Heart left ventricle (tissue), 16 donors: Measurements from ENCODE around the gene C12orf42. TPM values are rescaled to one million over a fixed set of nuclear protein-coding genes. Genes with fewer than 3 reads are reported as not detected.

Experiments
- ATAC-seq, 4 donors: fragments of 200-7000 bp; cut with Tn5 transposase; one replicate each; pipeline ENCODE4 v1.9.1; 2020 to 2022; ENCODE audit warnings: moderate library complexity in 4 of 4, mild to moderate bottlenecking in 3 of 4, moderate number of reproducible peaks in 1 of 4
- DNase-seq, 5 donors: peaks; one replicate each; pipeline ENCODE4 v3.0.0-alpha.2; 2020
- H3K27ac ChIP-seq, 12 donors: fragments of 200-600 bp; sonication (generic) in 4 of 12; one replicate each; pipeline versions ENCODE4 v1.5.0 to v1.8.0; 2016 to 2022; ENCODE audit warnings: mild to moderate bottlenecking in 2 of 12
- H3K27me3 ChIP-seq, 9 donors: fragments of 200-600 bp; sonication (generic) in 2 of 9; one replicate each; pipeline versions ENCODE4 v1.5.1 to v1.8.0; 2016 to 2022; ENCODE audit warnings: mild to moderate bottlenecking in 3 of 9
- H3K36me3 ChIP-seq, 9 donors: fragments of 200-600 bp; sonication (generic) in 2 of 9; one replicate each; pipeline versions ENCODE4 v1.5.0 to v1.8.0; 2018 to 2022; ENCODE audit warnings: mild to moderate bottlenecking in 2 of 9
- H3K4me1 ChIP-seq, 12 donors: fragments of 200-600 bp; sonication (generic) in 4 of 12; one replicate each; pipeline versions ENCODE4 v1.5.0 to v1.8.0; 2016 to 2022; ENCODE audit warnings: mild to moderate bottlenecking in 3 of 12
- H3K4me3 ChIP-seq, 12 donors: fragments of 200-600 bp; sonication (generic) in 4 of 12; one replicate each; pipeline versions ENCODE4 v1.5.0 to v1.8.0; 2017 to 2022; ENCODE audit warnings: mild to moderate bottlenecking in 9 of 12, moderate library complexity in 4 of 12
- H3K9me3 ChIP-seq, 12 donors: fragments of 200-600 bp; sonication (generic) in 4 of 12; one replicate each; pipeline versions ENCODE4 v1.5.0 to v1.8.0; 2016 to 2022; ENCODE audit warnings: mild to moderate bottlenecking in 1 of 12
- CTCF ChIP-seq, 12 donors: fragments of 200-600 bp; sonication (generic) in 4 of 12; IDR thresholded peaks; one replicate each; pipeline versions ENCODE4 v1.5.0 to v1.8.0; 2018 to 2022; ENCODE audit warnings: antibody characterized with exemption in 12 of 12, mild to moderate bottlenecking in 5 of 12
- POLR2A ChIP-seq, 2 donors: fragments of 450-650 bp; IDR thresholded peaks; one replicate each; pipeline ENCODE4 v1.6.1; 2017; ENCODE audit warnings: antibody characterized with exemption in 2 of 2, mild to moderate bottlenecking in 2 of 2, moderate library complexity in 2 of 2
- WGBS, 4 donors: extraction: QIAGEN DNeasy Blood & Tissue Kit in 2 of 4; methylation state at CpG; one replicate each; pipeline versions ENCODE4 v1.1.5 to v1.1.7; 2013 to 2018; 5-methylcytosine and 5-hydroxymethylcytosine counted together
- intact Hi-C, 10 donors: fragments of 100-400 bp; cut with DNase I; formaldehyde crosslinking; loops; one replicate each; pipeline versions ENCODE4 v1.11.1 to v1.14.2; 2022
- polyA plus RNA-seq, 2 donors: library from polyadenylated mRNA; stranded (reverse); fragments of 200-250 nt; gene quantifications; one replicate each; pipeline ENCODE4 v1.2.3, GENCODE V29; 2013
- total RNA-seq, 9 donors: library from RNA; depleted of rRNA in 2 of 9; stranded (reverse); fragments of >200 nt in 2 of 9; fragmentation: NEBNext Ultra II Directional in 3 of 9; extraction: Animal tissue kit (Norgen Biotek cat#: 25700) in 3 of 9; gene quantifications; one replicate each; pipeline versions ENCODE4 v1.1.0 to v1.2.4, GENCODE V29; 2016 to 2023
- donor health status: ischemic (EF 13 %, LVEDD 7.1; RV severe dilation, severe dysfunction).
- donor health status: healthy with polysubstance abuse.
- donor health status: DM: no; HTN: yes; CAD: no.
- donor health status: DM: no; HTN: no; CAD: no.
- donor health status: ischemic (EF 25% LVEDD 6.9; RV normal size, moderate dysfunction).
- donor health status: ischemic (EF 25% LVEDD 5.7; RV mildly dilated, moderate dysfunction).
- donor health status: healthy.
- donor health status: DM: yes; HTN: yes; CAD: no.
- donor health status: ischemic (EF 35%, LVEDD 5.7; RV mildly dilated, moderate dysfunction).
- donor health status: nonischemic (EF 11% LVEDD 7.7; RV severe dilation, severe dysfunction).
- donor health status: DM: yes; HTN: yes; CAD: no.
- donor health status: PGD.
- donor health status: ischemic (EF 29% LVEDD 5.4; RV normal size, mild dysfunction).
- donor health status: nonischemic (EF 23%, LVEDD 6.1; RV moderate dilation, normal function).

The C12orf42 gene
- total and polyA plus RNA-seq, 11 donors = not detected

DNA sequence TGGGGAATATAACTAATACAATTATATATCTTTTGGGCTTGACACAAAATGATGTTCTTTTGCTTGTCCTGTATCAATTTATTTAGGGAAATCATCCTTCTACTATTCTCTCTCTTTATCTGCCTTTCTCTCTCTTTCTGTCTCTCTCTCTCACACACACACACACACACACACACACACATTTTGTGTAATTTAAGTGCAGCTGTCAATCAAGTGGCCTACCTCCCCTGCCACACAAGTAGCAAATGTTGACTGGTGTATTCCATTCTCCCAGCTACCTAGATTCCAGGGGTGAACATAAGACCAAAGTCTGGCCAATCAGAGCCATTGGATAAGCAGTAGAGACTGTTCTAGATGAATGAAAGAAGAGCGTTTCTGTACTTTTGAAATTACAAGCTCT, 127.6 kb downstream of the C12orf42 start:
- Histone ChIP-seq H3K27ac (no peak overlapping the region), H3K4me1 (no peaks in the 10 kb centered on the region), H3K27me3 (no peaks in the 10 kb centered on the region), H3K36me3 (no peaks in the 10 kb centered on the region), H3K9me3 (peaks cover 0 to 22% (median 0%) of the 10 kb centered on the region in 12 donors), H3K4me3 (no peak overlapping the region)
- intact Hi-C loops = no loop called here
- WGBS, 4 donors = 81 to 88% (median 83%) methylated on average over 1 of the region's 1 CpG
- ATAC-seq (no peak), DNase-seq (no peak)
- no peak for TF ChIP-seq POLR2A (IDR thresholded peaks at IDR 0.05)
- TF ChIP-seq CTCF (IDR thresholded peaks at IDR 0.05) = no peak

GRCh38 chr12:103354403-103354802, 141.4 kb downstream of the C12orf42 start:
- no peaks in the 10 kb centered on the region for H3K9me3 ChIP-seq
- WGBS, 4 donors = 45 to 76% (median 61%) methylated on average over 2 of the region's 2 CpGs
- TF ChIP-seq POLR2A (IDR thresholded peaks at IDR 0.05) = no peak
- no peak for TF ChIP-seq CTCF (IDR thresholded peaks at IDR 0.05)
- H3K36me3 ChIP-seq = no peaks in the 10 kb centered on the region
- DNase-seq = no peak
- H3K27ac ChIP-seq = no peak overlapping the region
- no peaks in the 10 kb centered on the region for H3K27me3 ChIP-seq
- ATAC-seq = no peak
- H3K4me1 ChIP-seq = no peaks in the 10 kb centered on the region
- no peak overlapping the region for H3K4me3 ChIP-seq
- intact Hi-C loops = no loop called here

- Histone ChIP-seq H3K4me3 (no peak overlapping the region), H3K36me3 (no peaks in the 10 kb centered on the region), H3K4me1 (no peaks in the 10 kb centered on the region), H3K27ac (no peak overlapping the region), H3K9me3 (no peaks in the 10 kb centered on the region), H3K27me3 (no peaks in the 10 kb centered on the region)
- DNase-seq (no peak), ATAC-seq (no peak)
- intact Hi-C loops = no loop called here
- TF ChIP-seq POLR2A (IDR thresholded peaks at IDR 0.05) = no peak
- 84 to 91% (median 89%) methylated on average over 4 of the region's 4 CpGs for WGBS, 4 donors
These were observed 141.9 kb downstream of the C12orf42 start for GRCh38 chr12:103353913-103354312.

DNA sequence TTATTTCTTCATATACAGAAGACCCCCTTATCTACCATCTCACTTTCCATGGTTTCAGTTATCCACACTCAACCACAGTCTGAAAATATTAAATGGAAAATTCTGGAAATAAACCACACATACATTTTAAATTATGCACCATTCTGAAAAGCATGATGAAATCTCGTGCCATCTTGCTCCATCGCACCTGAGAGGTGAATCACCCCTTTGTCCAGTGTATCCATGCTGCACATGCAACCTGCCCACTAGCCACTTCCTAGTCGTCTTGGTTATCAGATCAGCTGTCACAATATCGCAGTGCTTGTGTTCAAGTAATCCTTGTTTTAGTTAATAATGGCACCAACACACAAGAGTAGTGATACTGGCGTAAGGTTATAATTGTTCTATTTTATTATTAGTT, 145.7 kb downstream of the C12orf42 start:
- DNase-seq (no peak), ATAC-seq (no peak)
- Histone ChIP-seq H3K27me3 (no peaks in the 10 kb centered on the region), H3K4me1 (no peaks in the 10 kb centered on the region), H3K9me3 (peaks cover 0 to 8% (median 0%) of the 10 kb centered on the region in 12 donors), H3K36me3 (no peaks in the 10 kb centered on the region), H3K27ac (no peak overlapping the region), H3K4me3 (no peak overlapping the region)
- TF ChIP-seq POLR2A (IDR thresholded peaks at IDR 0.05) (no peak), CTCF (IDR thresholded peaks at IDR 0.05) (no peak)
- intact Hi-C loops = no loop called here
- WGBS, 4 donors = 79 to 87% (median 81%) methylated on average over 5 of the region's 5 CpGs

- Histone ChIP-seq H3K9me3 (peaks cover 0 to 8% (median 0%) of the 10 kb centered on the region in 12 donors), H3K27me3 (no peaks in the 10 kb centered on the region), H3K4me1 (no peaks in the 10 kb centered on the region), H3K36me3 (no peaks in the 10 kb centered on the region), H3K27ac (no peak overlapping the region), H3K4me3 (no peak overlapping the region)
- ATAC-seq (no peak), DNase-seq (no peak)
- WGBS, 4 donors = 75 to 79% (median 78%) methylated on average over 1 of the region's 1 CpG
- intact Hi-C loops = no loop called here
- TF ChIP-seq CTCF (IDR thresholded peaks at IDR 0.05) = no peak
- TF ChIP-seq POLR2A (IDR thresholded peaks at IDR 0.05) = no peak
These were observed 146.8 kb downstream of the C12orf42 start for GRCh38 chr12:103348935-103349334.
